Medulla oblongata (tissue), 1 donor: Measurements from ENCODE around the gene RPL15.

Source experiments
- DNase-seq: peaks from one replicate; pipeline ENCODE4 v3.0.0-alpha.2; 2015; ENCODE audit errors: extremely low spot score

The RPL15 gene

DNA sequence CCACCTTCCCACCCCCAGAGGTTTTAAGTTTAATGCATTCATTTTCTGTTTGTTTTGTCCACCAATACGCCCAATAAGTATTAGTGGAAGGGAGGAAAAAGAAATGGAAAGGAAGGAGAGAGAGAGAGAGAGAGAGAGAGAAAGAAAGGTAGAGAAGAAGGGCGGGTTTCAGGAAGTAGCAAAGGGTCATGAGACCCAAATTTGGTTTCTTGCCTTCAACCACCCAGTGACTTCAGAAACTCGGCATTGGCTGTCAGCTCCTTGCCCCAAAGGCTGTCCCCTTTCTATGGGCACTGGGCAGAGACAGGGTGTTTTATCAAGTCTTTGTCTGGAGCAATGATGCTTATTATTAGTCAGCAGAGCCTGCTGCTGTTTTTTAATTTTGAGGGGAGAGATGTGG is 14.7 kb downstream of the RPL15 start:
- DNase-seq: no peak

DNA sequence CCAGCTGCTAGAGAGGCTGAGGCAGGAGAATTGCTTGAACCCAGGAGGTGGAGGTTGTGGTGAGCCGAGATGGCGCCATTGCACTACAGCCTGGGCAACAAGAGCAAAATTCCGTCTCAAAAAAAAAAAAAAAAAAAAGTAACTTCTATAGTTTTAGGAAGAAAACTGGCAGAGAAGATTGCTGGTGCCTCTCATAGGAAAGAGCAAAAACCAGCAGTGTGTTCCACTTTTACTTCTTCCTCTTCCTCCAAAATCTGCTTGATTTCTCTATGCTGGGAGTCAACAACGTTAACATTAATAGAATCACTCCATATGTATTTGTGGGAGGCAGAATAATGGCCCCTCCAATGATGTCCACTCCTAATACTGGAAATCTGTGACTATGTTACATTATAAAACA is 15.6 kb downstream of the RPL15 start:
- DNase-seq: no peak

DNA sequence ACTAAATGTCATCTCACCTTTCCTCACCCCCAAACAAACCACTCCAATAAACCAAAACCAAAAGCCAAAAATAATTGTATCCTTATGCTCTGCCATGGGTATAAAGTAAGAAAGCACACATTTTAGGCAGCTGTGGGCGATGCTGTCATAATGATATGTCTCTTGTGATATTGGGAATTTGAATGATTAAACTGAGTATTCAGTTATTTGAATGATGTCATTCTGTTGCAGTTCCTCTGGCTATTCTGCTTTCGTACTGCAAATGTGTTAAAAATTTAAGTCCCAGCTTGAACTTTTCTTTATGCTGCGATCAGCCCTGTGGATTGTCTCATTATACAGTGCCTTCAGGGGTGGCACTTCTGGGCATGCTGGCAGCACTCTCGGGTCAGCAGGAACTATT is 17.3 kb downstream of the RPL15 start:
- no peak for DNase-seq

DNA sequence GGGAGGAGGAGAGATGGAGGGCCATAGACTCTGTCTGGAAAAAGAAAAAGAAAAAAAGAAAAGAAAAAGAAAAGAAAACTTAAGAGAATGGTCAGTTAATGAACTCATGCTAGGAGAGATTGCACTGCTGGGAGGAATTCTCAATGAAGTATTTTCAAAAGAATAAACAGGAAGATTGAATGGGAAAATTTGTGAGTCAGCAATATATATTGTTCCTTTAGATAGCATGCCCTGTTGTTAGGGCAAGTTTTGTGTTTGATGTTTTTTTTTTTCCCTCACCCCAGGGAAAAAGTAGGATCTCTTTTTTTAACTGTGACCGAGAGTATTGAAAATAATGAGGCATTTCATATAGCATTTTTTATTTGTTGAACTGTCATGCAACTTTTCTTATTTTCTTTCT is 20.4 kb downstream of the RPL15 start:
- no peak for DNase-seq

DNA sequence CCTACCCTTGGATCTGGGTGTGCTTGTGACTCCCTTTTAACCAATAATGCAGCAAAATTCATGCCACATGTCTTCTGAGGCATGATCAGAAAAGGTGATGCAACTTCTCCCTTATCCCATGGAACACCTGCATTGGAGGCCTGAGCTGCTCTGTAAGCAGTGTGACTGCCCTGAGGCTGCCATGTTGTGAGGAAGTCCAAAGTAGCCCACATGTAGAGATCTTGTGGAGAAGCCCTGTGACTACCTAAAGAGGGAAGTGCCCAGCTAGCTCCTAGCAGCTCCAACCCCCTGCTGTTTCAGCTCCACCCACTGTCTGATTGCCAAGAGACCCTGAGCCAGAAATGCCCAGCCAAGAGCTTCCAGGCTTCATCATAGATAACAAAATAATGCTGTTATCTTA is 21.8 kb downstream of the RPL15 start:
- DNase-seq: no peak

DNA sequence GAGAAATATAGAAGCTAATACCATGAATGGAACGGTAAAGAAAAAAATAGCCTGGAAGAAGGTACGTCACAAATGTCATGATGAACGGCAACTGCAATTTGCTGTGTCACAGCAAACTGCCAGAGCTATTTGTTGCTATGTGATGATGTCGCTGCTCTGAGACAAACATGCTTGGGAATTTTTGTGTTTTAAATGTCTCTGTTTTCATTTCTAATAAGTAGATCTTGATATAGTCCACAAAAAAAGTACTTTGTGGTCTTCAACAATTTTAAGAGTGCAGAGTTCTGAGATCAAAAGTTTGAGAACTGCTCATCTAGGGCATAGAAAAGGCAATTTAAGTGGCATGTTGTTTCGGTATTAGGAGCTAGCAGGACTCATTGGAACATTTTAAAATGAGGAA is 23.8 kb downstream of the RPL15 start:
- DNase-seq: no peak

DNA sequence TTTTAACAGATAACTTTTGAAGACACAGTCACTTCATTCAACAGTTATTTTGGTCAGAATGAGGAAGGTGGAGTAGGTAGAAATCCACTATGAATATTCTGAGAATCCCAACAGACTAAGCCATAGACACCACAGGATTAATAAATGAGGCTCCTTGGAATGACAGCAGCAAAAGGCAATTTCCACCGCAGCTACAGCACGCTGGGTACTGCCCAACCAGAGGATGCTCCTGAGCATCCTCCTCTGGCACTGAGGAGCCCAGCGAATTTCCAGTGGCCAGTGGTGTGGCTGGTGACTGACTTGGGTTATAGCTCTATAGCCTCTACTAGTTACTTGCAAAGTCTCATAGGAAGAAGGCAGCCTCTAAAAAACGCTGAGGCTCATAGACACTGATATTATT is 24.5 kb downstream of the RPL15 start:
- DNase-seq: no peak

DNA sequence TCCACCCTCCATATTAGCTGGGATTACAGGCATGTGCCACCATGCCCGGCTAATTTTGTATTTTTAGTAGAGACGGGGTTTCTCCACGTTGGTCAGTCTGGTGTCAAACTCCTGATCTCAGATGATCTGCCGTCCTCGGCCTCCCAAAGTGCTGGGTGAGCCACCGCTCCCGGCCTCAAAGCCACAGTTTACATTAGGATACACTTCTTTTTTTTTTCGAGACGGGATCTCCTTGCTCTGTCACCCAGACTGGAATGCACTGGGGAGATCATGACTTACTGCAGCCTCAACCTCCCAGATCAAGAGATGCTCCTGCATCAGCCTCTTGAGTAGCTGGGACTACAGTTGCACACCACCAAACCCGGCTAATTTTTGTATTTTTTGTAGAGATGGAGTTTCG is 25.6 kb downstream of the RPL15 start:
- no peak for DNase-seq

DNA sequence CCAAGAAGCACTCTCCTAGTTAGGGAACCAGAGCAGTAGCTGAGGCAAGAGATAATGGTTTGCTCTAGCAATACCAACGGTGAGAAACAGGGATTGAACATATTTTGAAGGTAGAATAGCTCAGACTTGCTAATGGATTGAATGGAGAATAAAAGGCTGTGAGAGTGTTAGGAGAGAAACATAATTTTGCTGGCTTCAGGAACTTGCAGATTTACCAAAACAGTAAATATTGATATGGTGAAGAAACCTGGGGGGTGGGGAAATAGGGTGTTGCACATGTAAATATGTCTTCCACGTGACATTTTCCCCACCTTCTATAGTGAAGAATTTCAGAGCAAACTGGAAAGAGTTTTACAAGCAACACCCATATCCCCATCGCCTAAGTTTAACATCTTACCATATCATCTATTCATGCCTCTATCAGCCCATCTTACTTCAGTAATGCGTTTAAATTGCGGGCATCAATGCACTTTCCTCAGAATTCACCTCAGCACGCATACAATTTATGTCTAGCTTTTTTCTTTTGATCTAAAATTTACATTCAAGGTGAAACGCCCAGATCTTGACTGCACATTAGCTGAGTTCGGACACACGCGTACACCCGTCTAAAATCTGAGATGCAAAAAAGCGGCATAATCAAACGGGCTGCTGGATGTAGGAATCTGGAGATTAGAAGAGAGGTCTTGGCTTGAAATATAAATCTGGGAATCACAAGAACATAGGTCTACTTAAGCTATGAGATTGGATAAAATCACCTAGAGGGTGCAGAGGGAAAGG is 27.3 kb downstream of the RPL15 start:
- peak; percentile 37 for DNase-seq

DNA sequence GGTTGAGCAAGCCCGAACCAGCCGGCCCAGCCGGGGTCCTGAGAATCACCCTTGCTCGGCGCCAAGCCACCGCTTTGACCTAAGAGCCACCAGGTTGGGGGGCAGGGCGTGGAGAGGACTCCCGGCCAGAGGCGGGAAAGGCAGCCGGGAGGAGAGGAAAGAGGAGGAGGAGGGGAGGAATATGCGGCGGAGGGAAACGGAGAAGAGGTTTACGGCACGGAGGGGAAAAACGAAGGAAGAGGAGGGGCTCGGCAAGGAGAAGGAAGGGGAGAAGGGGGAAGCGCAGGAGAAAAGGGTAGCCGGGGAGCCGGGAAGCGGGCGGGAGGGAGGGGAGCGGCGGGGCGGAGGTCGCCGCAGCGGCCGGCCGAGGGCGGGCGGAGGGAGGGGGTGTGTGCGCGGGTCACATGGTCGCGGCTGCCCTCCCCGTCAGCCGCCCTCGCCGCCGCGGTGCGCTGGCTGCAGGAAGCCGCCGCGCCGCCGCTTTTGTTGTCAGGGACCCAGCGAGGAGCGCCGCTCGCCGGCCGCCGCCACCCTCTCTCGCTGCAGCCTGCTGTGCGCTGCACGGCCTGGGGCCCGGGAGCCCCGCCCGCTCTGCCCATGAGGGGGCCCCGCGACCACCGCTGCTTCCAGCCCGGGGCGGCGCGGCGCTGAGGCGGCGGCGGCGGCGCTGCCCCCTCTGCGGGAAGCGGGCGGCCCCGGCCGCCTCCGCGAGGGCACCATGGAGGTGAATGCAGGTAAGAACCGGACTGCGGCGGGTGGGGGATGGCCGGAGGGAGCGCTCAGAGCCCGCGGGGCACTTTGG is 28.1 kb downstream of the RPL15 start, which contains the start of gene NR1D2:
TSS of gene NR1D2 (plus strand) at position 426 of the 802 bp plus-strand sequence. CDS start at position 719, 293 bp downstream.
- peak; percentile 85 for DNase-seq

DNA sequence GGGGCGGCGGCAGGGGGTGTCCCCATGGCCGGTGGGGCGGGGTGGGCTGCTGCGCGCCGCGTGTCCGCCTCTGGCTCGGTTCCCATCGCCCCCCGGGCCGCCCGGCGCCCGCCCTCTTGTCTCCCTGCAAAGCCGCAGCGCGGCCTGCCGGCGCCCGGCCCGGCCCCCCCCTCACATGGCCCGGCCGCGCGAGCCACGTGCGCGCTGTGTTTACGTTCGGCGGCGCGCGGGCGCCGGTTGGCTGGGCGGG is 28.7 kb downstream of the RPL15 start:
- DNase-seq: no peak

DNA sequence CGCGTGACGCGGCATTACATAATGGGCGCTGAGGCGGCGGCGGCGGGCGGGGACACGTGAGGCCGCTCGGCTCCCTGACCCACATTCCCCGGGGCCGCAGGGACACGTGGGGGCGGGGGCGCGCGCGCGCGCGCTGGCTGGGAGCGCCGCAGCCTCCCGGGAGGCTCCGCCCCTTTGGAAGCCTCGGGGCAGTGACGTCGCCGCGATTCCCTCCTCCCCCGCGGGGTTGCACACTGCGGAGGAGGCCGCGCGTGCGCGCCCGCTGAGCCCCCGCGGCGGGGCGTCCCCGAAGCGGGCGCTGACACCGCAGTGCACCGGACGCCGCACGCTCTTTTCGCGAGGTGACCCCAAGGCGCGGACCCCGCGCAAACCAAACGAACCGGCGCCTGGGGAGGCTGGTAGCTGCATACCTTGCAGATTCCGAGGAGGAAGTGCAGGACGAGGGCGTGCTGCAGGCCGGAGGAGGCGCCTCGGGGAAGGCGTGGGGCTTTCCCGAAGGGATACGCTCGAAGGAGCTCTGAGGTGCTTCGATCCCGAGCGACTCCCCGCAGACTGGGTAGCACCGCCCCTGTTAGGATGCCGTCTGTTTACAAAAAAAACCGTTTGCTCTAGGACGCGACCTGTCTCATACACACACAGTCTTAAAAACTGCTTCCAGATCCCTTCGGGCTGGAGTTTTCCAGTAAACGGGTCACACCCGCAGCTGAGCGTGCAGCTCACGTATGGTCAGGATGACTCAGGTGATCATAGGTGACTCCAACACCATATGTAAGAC is 29.2 kb downstream of the RPL15 start:
- peak; percentile 97 for DNase-seq

DNA sequence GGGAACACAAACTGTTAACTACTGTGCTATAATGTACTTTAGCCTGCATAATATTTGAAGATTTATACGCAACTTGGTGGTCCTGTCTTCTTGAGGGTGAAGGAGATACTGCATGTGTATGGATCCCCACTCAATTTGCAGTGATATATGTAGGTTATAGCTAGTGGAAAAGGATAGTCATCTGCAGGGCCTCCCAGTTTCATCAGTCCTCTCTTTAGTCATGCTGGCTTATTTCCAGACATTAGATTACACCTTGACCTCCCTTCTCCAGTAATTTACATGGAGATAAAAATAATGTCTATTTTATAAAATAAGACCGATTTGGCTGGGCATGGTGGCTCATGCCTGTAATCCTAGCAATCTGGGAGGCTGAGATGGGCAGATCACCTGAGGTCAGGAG is 31.8 kb downstream of the RPL15 start:
- DNase-seq: no peak

DNA sequence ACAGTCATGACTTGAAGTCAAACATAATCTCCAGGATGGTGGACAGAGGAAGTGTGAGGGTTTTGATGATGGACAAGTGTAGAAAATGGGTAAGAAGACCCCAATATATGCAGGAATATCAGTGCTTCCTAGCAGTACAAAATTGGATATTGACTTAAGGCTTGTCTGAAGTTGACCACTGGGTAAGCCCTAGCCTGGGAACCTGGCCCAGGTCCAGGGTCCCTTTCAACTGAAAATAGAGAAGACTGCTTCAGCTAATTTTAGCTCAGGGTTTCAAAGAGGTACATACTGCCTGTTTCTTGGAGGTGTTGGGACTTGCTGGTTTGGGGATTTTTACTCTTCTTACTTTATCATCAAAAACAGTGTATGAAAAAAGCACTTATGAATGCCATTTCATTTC is 32.9 kb downstream of the RPL15 start:
- peak; percentile 57 for DNase-seq

DNA sequence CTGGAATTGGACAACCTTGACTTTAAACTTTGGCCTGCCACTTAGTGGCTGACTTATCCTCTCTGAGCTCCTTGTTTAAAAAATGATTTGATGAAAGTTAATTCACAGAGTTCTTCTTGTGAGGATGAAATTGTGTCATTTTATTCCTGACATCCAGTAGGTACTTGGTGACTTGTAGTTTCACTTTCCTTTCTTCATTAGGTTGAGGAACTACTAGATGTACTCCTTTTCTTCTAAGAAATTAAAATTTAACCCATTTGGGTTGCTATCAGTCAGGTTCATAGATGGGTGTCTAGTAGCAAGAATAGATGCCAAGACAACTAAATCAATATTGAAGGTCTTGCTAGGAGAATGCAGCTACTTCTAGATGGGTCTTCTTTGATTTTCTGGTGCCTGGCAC is 33.4 kb downstream of the RPL15 start:
- DNase-seq: peak; percentile 21

DNA sequence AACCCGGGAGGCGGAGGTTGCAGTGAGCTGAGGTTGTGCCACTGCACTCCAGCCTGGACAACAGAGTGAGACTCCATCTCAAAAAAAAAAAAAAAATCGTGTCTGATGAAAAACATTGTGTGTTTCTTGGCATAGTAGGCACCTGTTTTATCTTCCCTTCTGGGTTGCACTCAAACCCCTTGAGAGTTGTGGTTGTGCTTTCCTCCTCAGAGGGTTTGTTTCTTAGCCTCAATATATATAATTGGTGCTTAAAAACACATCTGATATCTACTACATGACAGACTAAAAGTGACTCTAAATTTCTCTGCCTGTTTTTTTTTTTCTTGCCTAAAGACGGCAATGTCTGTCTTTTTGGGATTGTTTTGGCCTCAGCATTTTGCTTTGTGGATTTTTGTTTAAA is 35.7 kb downstream of the RPL15 start:
- no peak for DNase-seq

DNA sequence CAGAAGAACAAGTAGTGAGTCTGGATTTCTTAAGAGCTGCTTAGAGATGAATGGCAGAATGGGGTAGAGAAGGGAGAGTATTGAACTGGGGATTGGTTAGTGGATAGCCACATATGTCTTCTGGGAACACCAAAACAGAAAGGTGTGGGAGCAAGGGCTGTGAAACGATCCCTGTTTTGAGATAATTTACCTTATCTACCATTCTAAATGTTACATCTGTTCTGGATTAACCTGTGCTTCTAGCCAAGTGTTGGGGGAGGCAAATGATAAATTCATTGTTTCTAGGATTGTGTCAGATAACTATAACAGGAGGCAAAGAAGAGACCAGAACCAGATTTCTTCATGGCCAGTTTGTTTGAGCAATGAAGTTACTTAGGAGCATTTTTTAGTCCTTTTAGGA is 36.6 kb downstream of the RPL15 start:
- DNase-seq: no peak

DNA sequence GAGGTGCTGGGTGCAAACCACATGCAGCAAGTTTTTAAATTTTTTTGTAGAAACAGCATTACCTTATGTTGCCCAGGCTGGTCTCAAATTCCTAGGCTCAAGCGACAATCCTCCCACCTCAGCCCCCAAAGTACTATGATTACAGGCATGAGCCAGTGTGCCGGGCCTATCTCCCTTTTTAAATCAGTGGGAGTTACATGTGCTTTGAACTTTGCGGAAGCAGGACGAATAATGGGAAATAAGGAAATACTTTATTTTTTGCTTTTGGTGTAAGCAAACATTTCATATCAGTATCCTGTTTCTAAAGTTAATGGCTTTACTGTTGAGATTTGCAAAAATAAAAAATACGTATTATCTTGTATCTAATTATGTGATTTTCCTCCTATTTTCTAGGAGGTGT is 37.2 kb downstream of the RPL15 start:
- no peak for DNase-seq

DNA sequence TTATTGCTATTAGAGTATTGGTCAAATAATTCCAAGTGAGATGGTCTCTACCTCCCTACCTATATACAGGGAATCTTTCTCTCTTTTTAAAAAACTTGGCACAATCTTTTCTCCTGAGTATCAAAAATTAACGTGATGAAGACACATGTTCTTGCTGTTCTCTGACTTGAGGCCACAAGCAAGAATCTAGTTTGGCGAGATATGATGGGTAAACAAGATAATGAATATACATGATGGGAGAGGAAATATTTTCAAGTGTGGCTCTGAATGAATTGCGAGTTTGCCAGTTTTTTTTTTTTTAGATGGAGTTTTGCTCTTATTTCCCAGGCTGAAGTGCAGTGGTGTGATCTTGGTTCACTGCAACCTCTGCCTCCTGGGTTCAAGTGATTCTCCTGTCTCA is 39.8 kb downstream of the RPL15 start:
- no peak for DNase-seq

DNA sequence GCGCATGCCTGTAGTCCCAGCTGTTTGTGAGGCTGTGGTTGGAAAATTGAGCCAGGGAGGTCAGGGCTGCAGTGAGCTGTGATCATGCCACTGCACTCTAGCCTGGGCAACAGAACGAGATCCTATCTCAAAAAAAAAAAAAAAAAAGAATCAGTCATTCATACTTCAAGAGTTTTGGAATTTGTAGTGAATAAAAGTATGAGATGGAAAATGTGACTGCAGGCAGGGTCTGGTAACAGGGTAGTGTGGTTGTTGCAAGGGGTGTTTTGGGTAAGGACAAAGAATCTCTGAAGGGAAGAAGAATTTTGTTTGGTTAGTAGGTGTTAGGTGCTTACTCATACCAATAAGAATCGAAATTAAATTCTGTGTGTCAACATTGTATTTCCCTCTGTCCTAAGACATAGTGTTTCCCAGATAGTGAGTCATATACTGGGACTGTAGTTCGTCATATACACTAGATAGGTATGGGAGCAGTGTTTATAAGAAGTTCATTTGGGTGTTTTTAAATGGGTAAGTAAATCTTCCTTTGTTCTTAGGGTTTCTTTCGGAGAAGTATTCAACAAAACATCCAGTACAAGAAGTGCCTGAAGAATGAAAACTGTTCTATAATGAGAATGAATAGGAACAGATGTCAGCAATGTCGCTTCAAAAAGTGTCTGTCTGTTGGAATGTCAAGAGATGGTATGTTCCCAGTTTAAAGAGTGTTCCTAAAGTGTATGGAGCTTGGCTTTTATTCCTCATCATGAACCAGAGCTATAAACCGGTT is 42.4 kb downstream of the RPL15 start:
- no peak for DNase-seq

DNA sequence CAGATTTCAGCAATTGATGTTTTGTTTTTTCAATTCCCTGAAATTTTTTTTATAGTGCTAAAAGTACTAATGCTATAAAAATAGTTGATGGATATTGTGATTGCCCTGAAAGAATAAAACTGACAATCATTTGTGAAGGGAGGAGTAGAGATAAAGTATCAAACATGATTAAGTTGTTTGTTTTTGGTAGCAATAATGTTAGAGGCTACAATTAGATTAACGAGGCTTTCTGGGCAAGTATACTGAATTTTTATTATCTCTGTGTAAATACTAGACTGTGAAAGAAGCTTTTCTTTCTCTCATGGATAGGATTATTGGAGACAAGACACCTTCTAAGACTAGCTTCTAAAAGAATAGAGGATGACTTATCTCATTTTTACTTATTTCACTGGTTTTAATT is 43.7 kb downstream of the RPL15 start:
- DNase-seq: no peak

DNA sequence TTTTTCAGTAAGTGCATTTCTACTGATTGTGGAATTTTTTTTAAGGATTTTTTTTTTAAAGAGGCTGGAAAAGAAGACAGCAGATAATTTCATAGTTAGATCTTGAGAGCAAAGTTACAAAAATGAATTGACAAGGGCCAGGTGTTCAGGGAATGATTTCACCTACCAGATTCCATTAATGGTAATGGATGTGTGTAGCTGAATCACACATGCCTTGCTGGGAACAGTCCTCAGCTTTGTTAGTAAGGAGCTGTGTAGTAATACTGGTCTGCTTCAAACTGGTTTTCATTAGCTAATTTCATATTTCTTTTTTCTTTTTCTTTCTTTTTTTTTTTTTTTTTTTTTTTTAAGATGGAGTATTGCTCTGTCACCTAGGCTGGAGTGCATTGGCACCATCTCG is 44.1 kb downstream of the RPL15 start:
- DNase-seq: no peak
